Heart right ventricle (tissue), 16 donors: ENCODE data around the gene DBNL. TPM values are rescaled to one million over a fixed set of nuclear protein-coding genes. Genes with fewer than 3 reads are reported as not detected.
A peak's percentile ranks its signal among the peaks of the same experiment; 100 is the strongest.

Source experiments
- ATAC-seq, 8 donors: fragments of 200-7000 bp; cut with Tn5 transposase; one replicate each; pipeline ENCODE4 v1.9.1; 2020; ENCODE audit warnings: mild to moderate bottlenecking in 8 of 8, moderate library complexity in 8 of 8, moderate number of reproducible peaks in 1 of 8
- DNase-seq, 2 donors: peaks; one replicate each; pipeline ENCODE4 v3.0.0-alpha.2; 2020
- H3K27ac ChIP-seq, 10 donors: fragments of 200-600 bp; sonication (generic) in 2 of 10; one replicate each; pipeline versions ENCODE4 v1.5.0 to v1.8.0; 2020 to 2022; ENCODE audit warnings: mild to moderate bottlenecking in 3 of 10
- H3K27me3 ChIP-seq, 7 donors: fragments of 200-600 bp; one replicate each; pipeline ENCODE4 v1.8.0; 2021 to 2022; ENCODE audit warnings: mild to moderate bottlenecking in 2 of 7
- H3K36me3 ChIP-seq, 9 donors: fragments of 200-600 bp; sonication (generic) in 1 of 9; one replicate each; pipeline versions ENCODE4 v1.5.0 to v1.8.0; 2020 to 2022; ENCODE audit warnings: mild to moderate bottlenecking in 2 of 9
- H3K4me1 ChIP-seq, 9 donors: fragments of 200-600 bp; sonication (generic) in 1 of 9; one replicate each; pipeline versions ENCODE4 v1.5.0 to v1.8.0; 2020 to 2022; ENCODE audit warnings: mild to moderate bottlenecking in 4 of 9
- H3K4me3 ChIP-seq, 10 donors: fragments of 200-600 bp; sonication (generic) in 2 of 10; one replicate each; pipeline versions ENCODE4 v1.5.0 to v1.8.0; 2020 to 2022; ENCODE audit warnings: mild to moderate bottlenecking in 7 of 10, moderate library complexity in 2 of 10
- H3K9me3 ChIP-seq, 11 donors: fragments of 200-600 bp in 10 of 11; sonication (generic) in 2 of 11; one replicate each; pipeline versions ENCODE4 v1.5.0 to v1.8.0; 2013 to 2022; ENCODE audit warnings: mild to moderate bottlenecking in 2 of 11, control low read depth in 1 of 11, moderate library complexity in 1 of 11
- WGBS, 2 donors: extraction: QIAGEN DNeasy Blood & Tissue Kit; methylation state at CpG; one replicate each; pipeline ENCODE4 v1.1.7; 2013; ENCODE audit warnings: inconsistent platforms in 1 of 2; 5-methylcytosine and 5-hydroxymethylcytosine counted together
- intact Hi-C, 10 donors: fragments of 100-400 bp; cut with DNase I; formaldehyde crosslinking; loops; one replicate each; pipeline versions ENCODE4 v1.11.1 to v1.14.2; 2022
- polyA plus RNA-seq, 2 donors: library from polyadenylated mRNA; stranded (reverse); fragments of 200-250 nt; gene quantifications; one replicate each; pipeline ENCODE4 v1.2.3, GENCODE V29; 2013
- total RNA-seq, 10 donors: library from RNA; stranded (reverse); fragmentation: NEBNext Ultra II Directional in 3 of 10; extraction: Animal tissue kit (Norgen Biotek cat#: 25700) in 3 of 10; gene quantifications; one replicate each; pipeline versions ENCODE4 v1.2.1 to v1.2.4, GENCODE V29; 2021 to 2023
- TF ChIP-seq, protein P1 (sequence below), 9 donors: fragments of 200-600 bp; sonication (generic) in 2 of 9; IDR thresholded peaks; one replicate each; pipeline versions ENCODE4 v1.5.0 to v1.8.0; 2021 to 2022; ENCODE audit warnings: antibody characterized with exemption in 9 of 9, mild to moderate bottlenecking in 5 of 9, moderate library complexity in 1 of 9
- donor health status: Arrhythmogenic right ventricular cardiomyopathy.
- donor health status: ischemic (EF 13 %, LVEDD 7.1; RV severe dilation, severe dysfunction).
- donor health status: healthy with polysubstance abuse.
- donor health status: DM: no; HTN: yes; CAD: no.
- donor health status: DM: no; HTN: no; CAD: no.
- donor health status: ischemic (EF 25% LVEDD 6.9; RV normal size, moderate dysfunction).
- donor health status: ischemic (EF 25% LVEDD 5.7; RV mildly dilated, moderate dysfunction).
- donor health status: healthy.
- donor health status: DM: yes; HTN: yes; CAD: no.
- donor health status: Ischemic cardiomyopathy.
- donor health status: ischemic (EF 35%, LVEDD 5.7; RV mildly dilated, moderate dysfunction).
- donor health status: nonischemic (EF 11% LVEDD 7.7; RV severe dilation, severe dysfunction).
- donor health status: DM: yes; HTN: yes; CAD: no.
- donor health status: PGD.
- donor health status: ischemic (EF 29% LVEDD 5.4; RV normal size, mild dysfunction).
- donor health status: nonischemic (EF 23%, LVEDD 6.1; RV moderate dilation, normal function).

DBNL gene
- total and polyA plus RNA-seq, 12 donors: 26.0 to 74.3 (median 35.4) TPM

DNA sequence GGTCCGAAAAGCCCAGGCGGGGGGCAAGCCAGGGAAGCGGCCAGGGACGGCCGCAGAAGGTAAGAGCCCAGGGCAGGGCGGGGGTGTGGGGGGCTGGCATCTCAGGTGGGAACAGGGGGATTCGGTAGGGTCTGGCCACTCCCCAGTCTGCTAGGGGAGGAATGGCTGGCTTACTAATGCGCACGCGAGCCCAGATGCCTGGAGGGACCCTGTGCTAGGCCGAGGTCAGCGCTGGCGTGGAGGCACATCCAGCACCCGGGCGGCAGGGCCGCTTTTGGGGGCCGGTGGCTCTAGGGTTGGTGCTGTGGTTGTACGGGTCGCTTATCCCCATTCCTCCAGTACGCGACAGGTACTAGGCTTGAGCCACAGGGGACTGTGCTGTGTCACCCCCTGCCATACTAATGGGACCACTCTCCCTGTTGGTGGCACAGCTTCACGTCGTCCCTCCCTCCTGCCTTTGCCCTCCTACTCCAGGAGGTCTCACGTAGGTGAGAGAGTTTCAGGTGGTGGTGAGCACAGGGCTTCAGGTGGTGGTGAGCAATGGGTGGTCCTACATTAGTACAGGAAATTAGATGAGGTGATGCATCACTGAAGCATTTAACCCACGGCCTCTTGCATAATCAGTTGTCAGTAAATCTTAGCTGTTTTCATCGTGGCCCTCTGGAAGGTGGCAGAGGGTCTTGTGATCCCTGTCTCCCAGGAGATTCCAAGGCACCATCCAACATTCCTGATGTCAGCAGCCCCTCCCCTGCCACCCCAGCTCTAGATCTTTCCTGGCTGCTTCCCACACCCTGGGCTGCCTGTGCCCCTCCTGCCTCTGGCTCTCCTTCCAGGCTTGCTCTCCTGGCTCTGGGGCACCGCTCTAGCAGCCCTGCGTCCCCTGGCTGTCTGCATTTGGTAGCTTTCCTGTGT is 60.6 kb downstream of the DBNL start:
- peaks cover 0 to 29% (median 0%) of the 10 kb centered on the region in 9 donors for H3K36me3 ChIP-seq
- H3K9me3 ChIP-seq: no peaks in the 10 kb centered on the region
- H3K4me1 ChIP-seq: peaks cover 3 to 57% (median 20%) of the 10 kb centered on the region in 9 donors
- ATAC-seq: peak in 6 of 8 donors; percentile 14 to 48 (median 23)
- H3K27me3 ChIP-seq: peaks cover 0 to 26% (median 0%) of the 10 kb centered on the region in 7 donors
- 43 to 44% methylated on average over 28 of the region's 28 CpGs for WGBS, 2 donors
- H3K4me3 ChIP-seq: peak overlapping the region; percentile 38 to 66 (median 60)
- no peak for DNase-seq
- peak overlapping the region in 9 of 10 donors; percentile 54 to 91 (median 80) for H3K27ac ChIP-seq
- intact Hi-C loops: no loop called here
- TF ChIP-seq, protein P1, sequence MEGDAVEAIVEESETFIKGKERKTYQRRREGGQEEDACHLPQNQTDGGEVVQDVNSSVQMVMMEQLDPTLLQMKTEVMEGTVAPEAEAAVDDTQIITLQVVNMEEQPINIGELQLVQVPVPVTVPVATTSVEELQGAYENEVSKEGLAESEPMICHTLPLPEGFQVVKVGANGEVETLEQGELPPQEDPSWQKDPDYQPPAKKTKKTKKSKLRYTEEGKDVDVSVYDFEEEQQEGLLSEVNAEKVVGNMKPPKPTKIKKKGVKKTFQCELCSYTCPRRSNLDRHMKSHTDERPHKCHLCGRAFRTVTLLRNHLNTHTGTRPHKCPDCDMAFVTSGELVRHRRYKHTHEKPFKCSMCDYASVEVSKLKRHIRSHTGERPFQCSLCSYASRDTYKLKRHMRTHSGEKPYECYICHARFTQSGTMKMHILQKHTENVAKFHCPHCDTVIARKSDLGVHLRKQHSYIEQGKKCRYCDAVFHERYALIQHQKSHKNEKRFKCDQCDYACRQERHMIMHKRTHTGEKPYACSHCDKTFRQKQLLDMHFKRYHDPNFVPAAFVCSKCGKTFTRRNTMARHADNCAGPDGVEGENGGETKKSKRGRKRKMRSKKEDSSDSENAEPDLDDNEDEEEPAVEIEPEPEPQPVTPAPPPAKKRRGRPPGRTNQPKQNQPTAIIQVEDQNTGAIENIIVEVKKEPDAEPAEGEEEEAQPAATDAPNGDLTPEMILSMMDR (IDR thresholded peaks at IDR 0.05): no peak

DNA sequence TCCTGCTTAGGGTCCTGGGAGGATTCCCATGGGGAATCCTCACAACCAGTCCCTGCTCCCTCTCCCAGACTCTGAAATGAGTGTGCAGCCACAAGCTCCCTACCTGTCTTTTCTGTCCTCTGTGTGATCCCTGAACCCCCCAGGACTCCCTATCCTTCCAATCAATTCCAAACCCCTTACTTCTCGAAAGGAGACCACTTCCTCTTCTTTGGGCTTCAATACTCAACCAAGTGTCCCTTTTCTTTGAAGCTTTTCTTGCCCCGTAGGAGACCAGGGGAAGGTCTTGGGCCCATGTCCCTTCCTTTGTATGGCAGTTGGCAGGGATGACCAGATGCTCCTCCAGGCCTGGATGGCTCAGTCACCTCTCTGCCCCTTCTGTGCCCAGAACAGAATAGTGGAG is 61.3 kb downstream of the DBNL start:
- peak overlapping the region in 8 of 10 donors; percentile 63 to 91 (median 82) for H3K27ac ChIP-seq
- H3K36me3 ChIP-seq: peaks cover 0 to 36% (median 0%) of the 10 kb centered on the region in 9 donors
- no peak for ATAC-seq
- intact Hi-C loops: no loop called here
- no peak for DNase-seq
- H3K9me3 ChIP-seq: no peaks in the 10 kb centered on the region
- 84 to 89% methylated on average over 2 of the region's 2 CpGs for WGBS, 2 donors
- TF ChIP-seq, protein P1 (IDR thresholded peaks at IDR 0.05): no peak
- peaks cover 3 to 55% (median 19%) of the 10 kb centered on the region in 9 donors for H3K4me1 ChIP-seq
- H3K27me3 ChIP-seq: peaks cover 0 to 26% (median 0%) of the 10 kb centered on the region in 7 donors
- H3K4me3 ChIP-seq: peak overlapping the region in 8 of 10 donors; percentile 47 to 66 (median 60)

DNA sequence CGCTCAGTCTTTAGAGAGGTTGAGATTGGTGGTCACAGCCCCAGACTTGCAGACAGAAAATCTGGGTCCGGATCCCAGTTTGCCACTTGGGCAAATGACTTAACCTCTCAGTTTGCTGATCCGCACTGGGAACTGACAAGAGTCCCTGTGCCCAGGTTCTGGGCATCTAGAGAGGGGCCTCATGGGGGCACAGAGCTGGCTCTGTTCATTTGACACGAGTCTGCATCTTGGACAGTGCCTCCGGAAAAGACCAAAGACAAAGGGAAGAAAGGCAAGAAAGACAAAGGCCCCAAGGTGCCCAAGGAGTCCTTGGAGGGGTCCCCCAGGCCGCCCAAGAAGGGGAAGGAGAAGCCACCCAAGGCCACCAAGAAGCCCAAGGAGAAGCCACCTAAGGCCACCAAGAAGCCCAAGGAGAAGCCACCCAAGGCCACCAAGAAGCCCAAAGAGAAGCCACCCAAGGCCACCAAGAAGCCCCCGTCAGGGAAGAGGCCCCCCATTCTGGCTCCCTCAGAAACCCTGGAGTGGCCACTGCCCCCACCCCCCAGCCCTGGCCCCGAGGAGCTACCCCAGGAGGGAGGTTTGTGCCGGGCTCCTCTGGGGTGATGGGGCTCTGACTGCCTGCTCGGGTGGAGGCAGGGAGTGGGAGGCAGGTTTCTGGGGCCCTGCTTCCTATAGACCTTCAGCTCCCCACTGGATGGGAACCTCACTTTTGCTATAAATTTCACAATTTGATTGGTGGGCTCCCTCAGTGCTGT is 62.0 kb downstream of the DBNL start:
- Histone ChIP-seq H3K36me3 (peaks cover 0 to 42% (median 0%) of the 10 kb centered on the region in 9 donors), H3K9me3 (no peaks in the 10 kb centered on the region), H3K4me1 (peaks cover 3 to 49% (median 15%) of the 10 kb centered on the region in 9 donors), H3K27me3 (peaks cover 0 to 26% (median 0%) of the 10 kb centered on the region in 7 donors), H3K4me3 (peak overlapping the region in 4 of 10 donors; percentile 47 to 66 (median 62)), H3K27ac (peak overlapping the region in 3 of 10 donors; percentile 84 to 91 (median 85))
- intact Hi-C loops: no loop called here
- no peak for DNase-seq
- 91 to 97% methylated on average over 10 of the region's 10 CpGs for WGBS, 2 donors
- TF ChIP-seq, protein P1 (IDR thresholded peaks at IDR 0.05): no peak
- no peak for ATAC-seq
